HFFc6 (cell line): ENCODE measurements around the gene RNF32. TPM values are rescaled to one million over a fixed set of nuclear protein-coding genes. Genes with fewer than 3 reads are reported as not detected.

ENCODE experiments used
- DNase-seq: peaks from one replicate; pipeline ENCODE4 v3.0.0-alpha.2; 2018
- H3K27ac Mint-ChIP-seq: 2 replicates; pipeline ENCODE4 v1.8.0; 2020; ENCODE audit warnings: mild to moderate bottlenecking, mixed read lengths
- H3K27me3 Mint-ChIP-seq: 2 replicates; pipeline ENCODE4 v1.8.0; 2021; ENCODE audit warnings: mild to moderate bottlenecking, moderate library complexity, mixed read lengths; ENCODE audit not compliant: insufficient read depth
- H3K36me3 Mint-ChIP-seq: 2 replicates; pipeline ENCODE4 v1.8.0; 2021; ENCODE audit warnings: low read depth, mixed read lengths
- H3K4me1 Mint-ChIP-seq: 2 replicates; pipeline ENCODE4 v1.8.0; 2020; ENCODE audit warnings: low read depth, mixed read lengths
- H3K4me3 Mint-ChIP-seq: 2 replicates; pipeline ENCODE4 v1.8.0; 2020; ENCODE audit warnings: mild to moderate bottlenecking, moderate library complexity, mixed read lengths
- H3K9me3 Mint-ChIP-seq: 2 replicates; pipeline ENCODE4 v1.8.0; 2020; ENCODE audit warnings: mild to moderate bottlenecking, mixed read lengths
- total RNA-seq, 6 experiments: library from RNA; stranded (reverse); fragmentation: NEBNext Ultra II Directional; extraction: Animal tissue kit (Norgen Biotek cat#: 25700); gene quantifications; 2 replicates in 1 of 6; 3 replicates in 5 of 6; pipeline ENCODE4 v1.2.3, GENCODE V29; 2021
- TF ChIP-seq, protein P1 (sequence below): fragments of 200-600 bp; sonication (generic); IDR thresholded peaks from 2 replicates; pipeline ENCODE4 v1.5.0; 2021; ENCODE audit warnings: antibody characterized with exemption, mild to moderate bottlenecking

The RNF32 gene
- total RNA-seq, 6 experiments from 2014 or later, result 0.94 to 2.5 (median 1.4) TPM

GRCh38 chr7:156610601-156611000 is 30.0 kb upstream of the RNF32 start:
- no peaks in the 10 kb centered on the region for H3K36me3 Mint-ChIP-seq
- no peak overlapping the region for H3K27ac Mint-ChIP-seq
- H3K4me3 Mint-ChIP-seq, result no peak overlapping the region
- DNase-seq, result no peak
- TF ChIP-seq, protein P1, sequence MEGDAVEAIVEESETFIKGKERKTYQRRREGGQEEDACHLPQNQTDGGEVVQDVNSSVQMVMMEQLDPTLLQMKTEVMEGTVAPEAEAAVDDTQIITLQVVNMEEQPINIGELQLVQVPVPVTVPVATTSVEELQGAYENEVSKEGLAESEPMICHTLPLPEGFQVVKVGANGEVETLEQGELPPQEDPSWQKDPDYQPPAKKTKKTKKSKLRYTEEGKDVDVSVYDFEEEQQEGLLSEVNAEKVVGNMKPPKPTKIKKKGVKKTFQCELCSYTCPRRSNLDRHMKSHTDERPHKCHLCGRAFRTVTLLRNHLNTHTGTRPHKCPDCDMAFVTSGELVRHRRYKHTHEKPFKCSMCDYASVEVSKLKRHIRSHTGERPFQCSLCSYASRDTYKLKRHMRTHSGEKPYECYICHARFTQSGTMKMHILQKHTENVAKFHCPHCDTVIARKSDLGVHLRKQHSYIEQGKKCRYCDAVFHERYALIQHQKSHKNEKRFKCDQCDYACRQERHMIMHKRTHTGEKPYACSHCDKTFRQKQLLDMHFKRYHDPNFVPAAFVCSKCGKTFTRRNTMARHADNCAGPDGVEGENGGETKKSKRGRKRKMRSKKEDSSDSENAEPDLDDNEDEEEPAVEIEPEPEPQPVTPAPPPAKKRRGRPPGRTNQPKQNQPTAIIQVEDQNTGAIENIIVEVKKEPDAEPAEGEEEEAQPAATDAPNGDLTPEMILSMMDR, result no peak
- H3K27me3 Mint-ChIP-seq, result peaks cover 21% of the 10 kb centered on the region
- no peaks in the 10 kb centered on the region for H3K9me3 Mint-ChIP-seq
- H3K4me1 Mint-ChIP-seq, result no peaks in the 10 kb centered on the region

- TF ChIP-seq, protein P1, result no peak
- Mint-ChIP-seq H3K4me1 (no peaks in the 10 kb centered on the region), H3K27ac (no peak overlapping the region), H3K4me3 (no peak overlapping the region), H3K36me3 (no peaks in the 10 kb centered on the region), H3K9me3 (no peaks in the 10 kb centered on the region), H3K27me3 (peaks cover 23% of the 10 kb centered on the region)
- DNase-seq, result no peak
Observed at GRCh38 chr7:156611014-156612010, 29.3 kb upstream of the RNF32 start.

DNA sequence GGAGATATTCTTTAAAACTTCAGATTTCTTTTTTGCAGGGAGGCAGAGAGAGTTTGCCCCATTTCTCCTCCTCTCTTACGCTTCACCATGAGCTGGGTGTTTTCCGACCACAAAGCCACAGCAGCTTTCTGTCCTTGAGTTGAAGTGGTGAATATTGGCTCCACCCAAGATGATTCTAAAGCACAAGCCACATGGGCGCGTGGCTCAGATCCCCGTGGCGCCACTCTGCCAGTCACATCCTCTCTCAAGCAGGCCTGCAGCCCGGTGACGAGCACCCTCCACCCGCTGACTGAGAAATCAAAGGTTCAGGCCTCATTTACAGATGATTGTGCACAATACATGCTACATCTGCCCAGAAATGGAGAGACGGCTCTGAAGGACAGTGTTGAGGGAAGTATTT is 27.6 kb upstream of the RNF32 start:
- Mint-ChIP-seq H3K27ac (no peak overlapping the region), H3K9me3 (no peaks in the 10 kb centered on the region), H3K27me3 (peaks cover 28% of the 10 kb centered on the region), H3K36me3 (no peaks in the 10 kb centered on the region), H3K4me3 (no peak overlapping the region), H3K4me1 (no peaks in the 10 kb centered on the region)
- DNase-seq, result no peak
- TF ChIP-seq, protein P1, result no peak

- no peak for DNase-seq
- Mint-ChIP-seq H3K36me3 (no peaks in the 10 kb centered on the region), H3K4me3 (no peak overlapping the region), H3K27me3 (peaks cover 22% of the 10 kb centered on the region), H3K9me3 (no peaks in the 10 kb centered on the region), H3K27ac (no peak overlapping the region), H3K4me1 (no peaks in the 10 kb centered on the region)
- TF ChIP-seq, protein P1, result no peak
Observed at GRCh38 chr7:156614434-156615264, 25.9 kb upstream of the RNF32 start.

GRCh38 chr7:156616269-156617202 is 24.0 kb upstream of the RNF32 start:
- H3K9me3 Mint-ChIP-seq, result no peaks in the 10 kb centered on the region
- no peaks in the 10 kb centered on the region for H3K36me3 Mint-ChIP-seq
- no peak for DNase-seq
- no peaks in the 10 kb centered on the region for H3K4me1 Mint-ChIP-seq
- H3K27ac Mint-ChIP-seq, result no peak overlapping the region
- H3K27me3 Mint-ChIP-seq, result peaks cover 17% of the 10 kb centered on the region
- TF ChIP-seq, protein P1, result no peak
- no peak overlapping the region for H3K4me3 Mint-ChIP-seq
